OCI-LY3 (cell line): Measurements from ENCODE around the gene RGPD5.
"Not testable (repeated sequence)": the region's sequence is repeated elsewhere in the genome, so short reads cannot be mapped to it uniquely, and the experiment has no call there.

Experiments used
- CTCF ChIP-seq: fragments of 200-600, 300-600 bp; sonication (generic); IDR thresholded peaks from 2 replicates; pipeline ENCODE4 v1.5.1; 2014; ENCODE audit warnings: antibody characterized with exemption, low read length, low read depth
- EZH2phosphoT487 ChIP-seq: fragments of 200-600 bp; shearing (Covaris generic); IDR thresholded peaks from 2 replicates; pipeline ENCODE4 v1.6.1; 2018; ENCODE audit warnings: antibody characterized with exemption, mixed run types, low read depth

DNA sequence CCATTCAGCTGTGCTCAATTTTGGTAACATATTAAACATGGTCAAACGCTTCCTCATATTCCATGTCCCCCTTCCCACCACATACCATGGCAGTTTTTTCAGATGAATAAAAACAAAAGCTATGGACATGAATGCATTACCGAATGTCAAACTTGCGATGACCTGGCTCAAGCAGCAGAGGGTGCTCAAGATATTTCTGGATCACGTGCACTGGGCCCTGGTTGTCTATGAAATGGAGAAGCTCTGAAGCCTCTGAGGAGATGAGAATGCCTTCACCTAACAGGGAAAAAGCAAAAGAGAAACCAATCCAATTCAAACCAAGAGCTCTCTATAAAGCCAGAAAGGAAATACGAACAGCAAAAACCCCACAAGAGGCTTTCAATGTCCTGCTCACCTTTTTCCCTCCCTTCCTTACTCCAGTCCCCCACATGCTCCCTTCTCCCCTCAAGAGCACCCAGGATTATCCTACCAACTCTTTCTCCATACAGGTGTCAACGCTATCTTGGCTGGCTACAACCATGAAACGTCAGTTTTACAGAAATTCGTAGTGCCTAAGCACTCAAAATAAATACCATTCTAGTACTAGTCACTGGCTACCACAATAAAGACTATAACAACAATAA lies 77.1 kb downstream of the RGPD5 start:
- not testable (repeated sequence) for TF ChIP-seq CTCF, EZH2phosphoT487
